ENCODE measurements around the gene DIS3L2.

DNA sequence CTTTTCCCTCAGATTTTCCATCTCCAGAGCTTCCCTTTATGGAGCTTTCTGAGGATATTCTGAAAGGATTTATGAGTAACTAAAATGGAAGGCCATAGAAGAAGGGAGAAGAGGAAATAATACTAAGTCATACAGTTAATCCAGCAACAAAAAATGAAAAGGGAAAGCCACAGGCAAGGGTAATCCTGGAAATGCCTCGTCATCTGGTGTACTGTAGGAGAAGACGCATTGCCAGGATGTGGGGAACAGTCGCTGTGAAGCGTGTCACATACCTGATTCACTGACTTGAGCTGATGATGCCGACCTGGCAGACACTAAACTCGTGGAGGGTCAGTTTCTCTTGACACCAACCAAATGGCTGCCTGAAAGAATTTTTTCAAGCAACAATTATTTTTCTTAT lies 382.3 kb downstream of the DIS3L2 start:
- TF ChIP-seq, protein P1, sequence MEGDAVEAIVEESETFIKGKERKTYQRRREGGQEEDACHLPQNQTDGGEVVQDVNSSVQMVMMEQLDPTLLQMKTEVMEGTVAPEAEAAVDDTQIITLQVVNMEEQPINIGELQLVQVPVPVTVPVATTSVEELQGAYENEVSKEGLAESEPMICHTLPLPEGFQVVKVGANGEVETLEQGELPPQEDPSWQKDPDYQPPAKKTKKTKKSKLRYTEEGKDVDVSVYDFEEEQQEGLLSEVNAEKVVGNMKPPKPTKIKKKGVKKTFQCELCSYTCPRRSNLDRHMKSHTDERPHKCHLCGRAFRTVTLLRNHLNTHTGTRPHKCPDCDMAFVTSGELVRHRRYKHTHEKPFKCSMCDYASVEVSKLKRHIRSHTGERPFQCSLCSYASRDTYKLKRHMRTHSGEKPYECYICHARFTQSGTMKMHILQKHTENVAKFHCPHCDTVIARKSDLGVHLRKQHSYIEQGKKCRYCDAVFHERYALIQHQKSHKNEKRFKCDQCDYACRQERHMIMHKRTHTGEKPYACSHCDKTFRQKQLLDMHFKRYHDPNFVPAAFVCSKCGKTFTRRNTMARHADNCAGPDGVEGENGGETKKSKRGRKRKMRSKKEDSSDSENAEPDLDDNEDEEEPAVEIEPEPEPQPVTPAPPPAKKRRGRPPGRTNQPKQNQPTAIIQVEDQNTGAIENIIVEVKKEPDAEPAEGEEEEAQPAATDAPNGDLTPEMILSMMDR (IDR thresholded peaks at IDR 0.05): no peak
- TF ChIP-seq SP1 (CRISPR knock-in tag; conservative IDR thresholded peaks at IDR 0.05) (no peak), NR2C2 (CRISPR knock-in tag; IDR thresholded peaks at IDR 0.05) (no peak), JUN (CRISPR knock-in tag; IDR thresholded peaks at IDR 0.05) (no peak), ZBTB21 (CRISPR knock-in tag; IDR thresholded peaks at IDR 0.05; ENCODE audit: borderline replicate concordance) (no peak)
- TF ChIP-seq, protein P2, sequence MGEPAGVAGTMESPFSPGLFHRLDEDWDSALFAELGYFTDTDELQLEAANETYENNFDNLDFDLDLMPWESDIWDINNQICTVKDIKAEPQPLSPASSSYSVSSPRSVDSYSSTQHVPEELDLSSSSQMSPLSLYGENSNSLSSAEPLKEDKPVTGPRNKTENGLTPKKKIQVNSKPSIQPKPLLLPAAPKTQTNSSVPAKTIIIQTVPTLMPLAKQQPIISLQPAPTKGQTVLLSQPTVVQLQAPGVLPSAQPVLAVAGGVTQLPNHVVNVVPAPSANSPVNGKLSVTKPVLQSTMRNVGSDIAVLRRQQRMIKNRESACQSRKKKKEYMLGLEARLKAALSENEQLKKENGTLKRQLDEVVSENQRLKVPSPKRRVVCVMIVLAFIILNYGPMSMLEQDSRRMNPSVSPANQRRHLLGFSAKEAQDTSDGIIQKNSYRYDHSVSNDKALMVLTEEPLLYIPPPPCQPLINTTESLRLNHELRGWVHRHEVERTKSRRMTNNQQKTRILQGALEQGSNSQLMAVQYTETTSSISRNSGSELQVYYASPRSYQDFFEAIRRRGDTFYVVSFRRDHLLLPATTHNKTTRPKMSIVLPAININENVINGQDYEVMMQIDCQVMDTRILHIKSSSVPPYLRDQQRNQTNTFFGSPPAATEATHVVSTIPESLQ (CRISPR knock-in tag; IDR thresholded peaks at IDR 0.05): no peak
- TF ChIP-seq, protein P3, sequence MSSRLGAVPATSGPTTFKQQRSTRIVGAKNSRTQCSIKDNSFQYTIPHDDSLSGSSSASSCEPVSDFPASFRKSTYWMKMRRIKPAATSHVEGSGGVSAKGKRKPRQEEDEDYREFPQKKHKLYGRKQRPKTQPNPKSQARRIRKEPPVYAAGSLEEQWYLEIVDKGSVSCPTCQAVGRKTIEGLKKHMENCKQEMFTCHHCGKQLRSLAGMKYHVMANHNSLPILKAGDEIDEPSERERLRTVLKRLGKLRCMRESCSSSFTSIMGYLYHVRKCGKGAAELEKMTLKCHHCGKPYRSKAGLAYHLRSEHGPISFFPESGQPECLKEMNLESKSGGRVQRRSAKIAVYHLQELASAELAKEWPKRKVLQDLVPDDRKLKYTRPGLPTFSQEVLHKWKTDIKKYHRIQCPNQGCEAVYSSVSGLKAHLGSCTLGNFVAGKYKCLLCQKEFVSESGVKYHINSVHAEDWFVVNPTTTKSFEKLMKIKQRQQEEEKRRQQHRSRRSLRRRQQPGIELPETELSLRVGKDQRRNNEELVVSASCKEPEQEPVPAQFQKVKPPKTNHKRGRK (CRISPR knock-in tag; IDR thresholded peaks at IDR 0.05; ENCODE audit: borderline replicate concordance): no peak
- TF ChIP-seq, protein P4, sequence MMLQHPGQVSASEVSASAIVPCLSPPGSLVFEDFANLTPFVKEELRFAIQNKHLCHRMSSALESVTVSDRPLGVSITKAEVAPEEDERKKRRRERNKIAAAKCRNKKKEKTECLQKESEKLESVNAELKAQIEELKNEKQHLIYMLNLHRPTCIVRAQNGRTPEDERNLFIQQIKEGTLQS (CRISPR knock-in tag; conservative IDR thresholded peaks at IDR 0.05): no peak
- TF ChIP-seq, protein P5, sequence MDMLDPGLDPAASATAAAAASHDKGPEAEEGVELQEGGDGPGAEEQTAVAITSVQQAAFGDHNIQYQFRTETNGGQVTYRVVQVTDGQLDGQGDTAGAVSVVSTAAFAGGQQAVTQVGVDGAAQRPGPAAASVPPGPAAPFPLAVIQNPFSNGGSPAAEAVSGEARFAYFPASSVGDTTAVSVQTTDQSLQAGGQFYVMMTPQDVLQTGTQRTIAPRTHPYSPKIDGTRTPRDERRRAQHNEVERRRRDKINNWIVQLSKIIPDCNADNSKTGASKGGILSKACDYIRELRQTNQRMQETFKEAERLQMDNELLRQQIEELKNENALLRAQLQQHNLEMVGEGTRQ (CRISPR knock-in tag; IDR thresholded peaks at IDR 0.05): no peak

All from WTC11 (cell line).